Measurements from ENCODE around the gene NCSTN.
A peak's percentile ranks its signal among the peaks of the same experiment; 100 is the strongest.

NCSTN gene

GRCh38 chr1:160346463-160346862, 3.3 kb downstream of the NCSTN start:
- H3K4me3 ChIP-seq (ENCODE audit: low read length) = no peak overlapping the region
- DNase-seq (ENCODE audit: low read depth, low spot score) = no peak

- DNase-seq (ENCODE audit: low read depth, low spot score) = no peak
- H3K4me3 ChIP-seq (ENCODE audit: low read length) = no peak overlapping the region
These were observed 3.8 kb downstream of the NCSTN start for GRCh38 chr1:160346958-160347357.

GRCh38 chr1:160351629-160352028, 8.4 kb downstream of the NCSTN start:
- H3K4me3 ChIP-seq (ENCODE audit: low read length) = no peak overlapping the region
- no peak for DNase-seq (ENCODE audit: low read depth, low spot score)

- H3K4me3 ChIP-seq (ENCODE audit: low read length) = no peak overlapping the region
- DNase-seq (ENCODE audit: low read depth, low spot score) = no peak
These were observed 9.4 kb downstream of the NCSTN start for GRCh38 chr1:160352555-160352954.

- no peak overlapping the region for H3K4me3 ChIP-seq (ENCODE audit: low read length)
- no peak for DNase-seq (ENCODE audit: low read depth, low spot score)
These were observed 10.0 kb downstream of the NCSTN start for GRCh38 chr1:160353223-160353622.

GRCh38 chr1:160354388-160354985, 11.3 kb downstream of the NCSTN start:
- DNase-seq (ENCODE audit: low read depth, low spot score) = peak; percentile 28
- no peak overlapping the region for H3K4me3 ChIP-seq (ENCODE audit: low read length)

GRCh38 chr1:160357286-160358002, 14.3 kb downstream of the NCSTN start:
- DNase-seq (ENCODE audit: low read depth, low spot score) = no peak
- no peak overlapping the region for H3K4me3 ChIP-seq (ENCODE audit: low read length)

- H3K4me3 ChIP-seq (ENCODE audit: low read length) = no peak overlapping the region
- no peak for DNase-seq (ENCODE audit: low read depth, low spot score)
These were observed 14.9 kb downstream of the NCSTN start for GRCh38 chr1:160358073-160358472.

- no peak overlapping the region for H3K4me3 ChIP-seq (ENCODE audit: low read length)
- DNase-seq (ENCODE audit: low read depth, low spot score) = no peak
These were observed 16.5 kb downstream of the NCSTN start for GRCh38 chr1:160359559-160360226.

GRCh38 chr1:160360227-160360695, 17.1 kb downstream of the NCSTN start:
- no peak overlapping the region for H3K4me3 ChIP-seq (ENCODE audit: low read length)
- DNase-seq (ENCODE audit: low read depth, low spot score) = no peak

GRCh38 chr1:160361199-160361598, 18.0 kb downstream of the NCSTN start:
- no peak overlapping the region for H3K4me3 ChIP-seq (ENCODE audit: low read length)
- no peak for DNase-seq (ENCODE audit: low read depth, low spot score)

GRCh38 chr1:160361814-160362167, 18.6 kb downstream of the NCSTN start:
- DNase-seq (ENCODE audit: low read depth, low spot score) = no peak

GRCh38 chr1:160362168-160362957, 19.2 kb downstream of the NCSTN start:
- no peak overlapping the region for H3K4me3 ChIP-seq (ENCODE audit: low read length)
- no peak for DNase-seq (ENCODE audit: low read depth, low spot score)

More at GRCh38 chr1:160361814-160362167, 18.6 kb downstream of the NCSTN start:
- H3K4me3 ChIP-seq (ENCODE audit: low read length) = no peak overlapping the region

- no peak for DNase-seq (ENCODE audit: low read depth, low spot score)
- no peak overlapping the region for H3K4me3 ChIP-seq (ENCODE audit: low read length)
These were observed 19.8 kb downstream of the NCSTN start for GRCh38 chr1:160363010-160363409.

GRCh38 chr1:160363951-160364735, 21.0 kb downstream of the NCSTN start:
- no peak for DNase-seq (ENCODE audit: low read depth, low spot score)
- H3K4me3 ChIP-seq (ENCODE audit: low read length) = no peak overlapping the region

GRCh38 chr1:160365325-160365724, 22.1 kb downstream of the NCSTN start:
- DNase-seq (ENCODE audit: low read depth, low spot score) = no peak
- no peak overlapping the region for H3K4me3 ChIP-seq (ENCODE audit: low read length)

- no peak for DNase-seq (ENCODE audit: low read depth, low spot score)
- H3K4me3 ChIP-seq (ENCODE audit: low read length) = no peak within 1 kb of the TSS
These were observed 23.7 kb downstream of the NCSTN start, which contains the start of gene NHLH1 for GRCh38 chr1:160366731-160367515. Gene NHLH1, plus strand, starts transcription at chr1:160367071. Its CDS starts 3,661 bp downstream, at chr1:160370732.

- H3K4me3 ChIP-seq (ENCODE audit: low read length) = no peak overlapping the region
- no peak for DNase-seq (ENCODE audit: low read depth, low spot score)
These were observed 24.3 kb downstream of the NCSTN start for GRCh38 chr1:160367516-160367900.
